ENCODE data around the gene TJP1.
"Not testable (repeated sequence)": the region's sequence is repeated elsewhere in the genome, so short reads cannot be mapped to it uniquely, and the experiment has no call there.

The TJP1 gene

GRCh38 chr15:29680465-29681165 lies 141.7 kb downstream of the TJP1 start:
- DNase-seq = no peak

- no peak for DNase-seq
Measured at GRCh38 chr15:29678504-29679034, 143.7 kb downstream of the TJP1 start.

- DNase-seq = no peak
Measured at GRCh38 chr15:29677871-29678461, 144.3 kb downstream of the TJP1 start.

GRCh38 chr15:29677455-29677854 lies 144.8 kb downstream of the TJP1 start:
- DNase-seq = no peak

- DNase-seq = no peak
Measured at GRCh38 chr15:29676961-29677402, 145.3 kb downstream of the TJP1 start.

GRCh38 chr15:29676374-29676960 lies 145.8 kb downstream of the TJP1 start:
- DNase-seq = not testable (repeated sequence)

- DNase-seq = no peak
Measured at GRCh38 chr15:29675791-29676301, 146.4 kb downstream of the TJP1 start.

GRCh38 chr15:29674661-29675533 lies 147.4 kb downstream of the TJP1 start:
- peak; percentile 42 to 80 for DNase-seq

GRCh38 chr15:29672923-29673809 lies 149.1 kb downstream of the TJP1 start:
- DNase-seq = no peak

- DNase-seq = no peak
Measured at GRCh38 chr15:29672446-29672845, 149.8 kb downstream of the TJP1 start.

GRCh38 chr15:29672046-29672445 lies 150.2 kb downstream of the TJP1 start:
- not testable (repeated sequence) for DNase-seq

- DNase-seq = no peak
Measured at GRCh38 chr15:29670998-29671981, 151.0 kb downstream of the TJP1 start.

GRCh38 chr15:29670266-29670665 lies 152.0 kb downstream of the TJP1 start:
- no peak for DNase-seq

- DNase-seq = no peak
Measured at GRCh38 chr15:29669823-29670222, 152.4 kb downstream of the TJP1 start.

GRCh38 chr15:29668120-29668602 lies 154.1 kb downstream of the TJP1 start:
- peak; percentile 83 to 91 for DNase-seq

- DNase-seq = no peak
Measured at GRCh38 chr15:29666241-29666640, 156.0 kb downstream of the TJP1 start.

GRCh38 chr15:29665444-29666003 lies 156.7 kb downstream of the TJP1 start:
- no peak for DNase-seq

- no peak for DNase-seq
Measured at GRCh38 chr15:29664406-29664805, 157.9 kb downstream of the TJP1 start.

GRCh38 chr15:29657476-29657817 lies 164.8 kb downstream of the TJP1 start:
- not testable (repeated sequence) for DNase-seq

Measured in NCI-H526 (cell line).